Nephron (organoid): ENCODE data around the gene C1QL2.

Source experiments
- H3K27ac Mint-ChIP-seq, 3 experiments: 2 replicates each; pipeline ENCODE4 v1.8.0; 2020; ENCODE audit warnings: mixed read lengths in 3 of 3, mild to moderate bottlenecking in 2 of 3, moderate library complexity in 1 of 3
- H3K27me3 Mint-ChIP-seq: 2 replicates; pipeline ENCODE4 v1.8.0; 2021; ENCODE audit warnings: low read depth, mild to moderate bottlenecking, moderate library complexity, mixed read lengths
- H3K36me3 Mint-ChIP-seq: 2 replicates; pipeline ENCODE4 v1.8.0; 2020; ENCODE audit warnings: low read depth, mixed read lengths
- H3K4me1 Mint-ChIP-seq: 2 replicates; pipeline ENCODE4 v1.8.0; 2020; ENCODE audit warnings: mixed read lengths
- H3K4me3 Mint-ChIP-seq, 3 experiments: 2 replicates each; pipeline ENCODE4 v1.8.0; 2020; ENCODE audit warnings: mild to moderate bottlenecking in 3 of 3, mixed read lengths in 3 of 3, moderate library complexity in 2 of 3
- H3K9me3 Mint-ChIP-seq: 2 replicates; pipeline ENCODE4 v1.8.0; 2020; ENCODE audit warnings: mixed read lengths
- CTCF ChIP-seq, 3 experiments: fragments of 200-600 bp; sonication (generic); IDR thresholded peaks; one replicate each; pipeline ENCODE4 v1.5.0; 2021; ENCODE audit warnings: antibody characterized with exemption in 3 of 3; ENCODE audit not compliant: unreplicated experiment in 3 of 3

The C1QL2 gene

GRCh38 chr2:119113489-119113770, 45.1 kb downstream of the C1QL2 start:
- Mint-ChIP-seq H3K4me3 (no peak overlapping the region), H3K27me3 (peaks cover 81% of the 10 kb centered on the region), H3K9me3 (peaks cover 3% of the 10 kb centered on the region), H3K27ac (no peak overlapping the region), H3K4me1 (no peaks in the 10 kb centered on the region), H3K36me3 (no peaks in the 10 kb centered on the region)
- TF ChIP-seq CTCF (IDR thresholded peaks at IDR 0.05; ENCODE audit: unreplicated experiment in 3 of 3) = no peak

- Mint-ChIP-seq H3K36me3 (no peaks in the 10 kb centered on the region), H3K9me3 (peaks cover 3% of the 10 kb centered on the region), H3K4me1 (no peaks in the 10 kb centered on the region), H3K27me3 (peaks cover 76% of the 10 kb centered on the region), H3K4me3 (no peak overlapping the region), H3K27ac (no peak overlapping the region)
- no peak for TF ChIP-seq CTCF (IDR thresholded peaks at IDR 0.05; ENCODE audit: unreplicated experiment in 3 of 3)
Observed at GRCh38 chr2:119112770-119113488, 45.6 kb downstream of the C1QL2 start.

- Mint-ChIP-seq H3K4me3 (no peak overlapping the region), H3K27ac (no peak overlapping the region), H3K4me1 (no peaks in the 10 kb centered on the region), H3K9me3 (peaks cover 3% of the 10 kb centered on the region), H3K36me3 (no peaks in the 10 kb centered on the region), H3K27me3 (peaks cover 72% of the 10 kb centered on the region)
- TF ChIP-seq CTCF (IDR thresholded peaks at IDR 0.05; ENCODE audit: unreplicated experiment in 3 of 3) = no peak
Observed at GRCh38 chr2:119112230-119112629, 46.3 kb downstream of the C1QL2 start.

- Mint-ChIP-seq H3K27ac (no peak overlapping the region), H3K4me3 (no peak overlapping the region), H3K27me3 (peaks cover 73% of the 10 kb centered on the region), H3K36me3 (no peaks in the 10 kb centered on the region), H3K9me3 (peaks cover 3% of the 10 kb centered on the region), H3K4me1 (no peaks in the 10 kb centered on the region)
- no peak for TF ChIP-seq CTCF (IDR thresholded peaks at IDR 0.05; ENCODE audit: unreplicated experiment in 3 of 3)
Observed at GRCh38 chr2:119111115-119111975, 47.2 kb downstream of the C1QL2 start.

GRCh38 chr2:119109866-119110265, 48.7 kb downstream of the C1QL2 start:
- Mint-ChIP-seq H3K36me3 (no peaks in the 10 kb centered on the region), H3K27ac (no peak overlapping the region), H3K4me3 (no peak overlapping the region), H3K27me3 (peaks cover 60% of the 10 kb centered on the region), H3K9me3 (peaks cover 3% of the 10 kb centered on the region), H3K4me1 (no peaks in the 10 kb centered on the region)
- TF ChIP-seq CTCF (IDR thresholded peaks at IDR 0.05; ENCODE audit: unreplicated experiment in 3 of 3) = no peak
